Adrenal gland (tissue), 5 donors: ENCODE measurements around the gene AGAP1.

Experiments
- POLR2A ChIP-seq, 2 donors: fragments of 450-650 bp; IDR thresholded peaks; one replicate each; pipeline ENCODE4 v1.6.1; 2017; ENCODE audit warnings: antibody characterized with exemption in 2 of 2, mild to moderate bottlenecking in 2 of 2, moderate library complexity in 1 of 2
- TF ChIP-seq, protein P1 (sequence below), 6 experiments: fragments of 450-650 bp in 4 of 6; fragments of 200-600 bp in 2 of 6; sonication (generic) in 1 of 6; IDR thresholded peaks; 1 replicate in 5 of 6; 2 replicates in 1 of 6; pipeline versions ENCODE4 v1.5.1 to v1.8.0; 2016 to 2021; ENCODE audit warnings: antibody characterized with exemption in 6 of 6, mild to moderate bottlenecking in 2 of 6, moderate library complexity in 1 of 6
- donor health status: DM: no; HTN: no; CAD: no.

DNA sequence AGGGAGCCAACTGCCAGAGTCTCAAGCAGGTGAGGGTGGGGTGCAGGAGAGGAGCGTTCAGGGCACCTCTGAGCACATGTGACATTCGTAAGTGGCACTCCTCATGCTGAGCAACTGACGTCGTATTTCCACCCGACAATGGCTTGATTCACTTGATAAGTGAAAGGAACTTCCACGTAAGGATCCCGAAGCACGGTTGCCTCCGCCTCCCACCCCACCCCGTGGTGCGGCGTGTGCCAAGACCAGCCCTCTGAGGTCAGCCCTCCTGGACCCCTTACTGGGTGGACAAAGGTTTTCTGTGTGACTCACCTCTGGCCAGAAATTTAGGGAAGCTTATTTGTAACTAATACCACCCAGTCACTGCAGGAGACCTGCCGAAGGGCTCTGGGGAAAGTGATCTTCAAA, 59.9 kb downstream of the AGAP1 start:
- TF ChIP-seq, protein P1, sequence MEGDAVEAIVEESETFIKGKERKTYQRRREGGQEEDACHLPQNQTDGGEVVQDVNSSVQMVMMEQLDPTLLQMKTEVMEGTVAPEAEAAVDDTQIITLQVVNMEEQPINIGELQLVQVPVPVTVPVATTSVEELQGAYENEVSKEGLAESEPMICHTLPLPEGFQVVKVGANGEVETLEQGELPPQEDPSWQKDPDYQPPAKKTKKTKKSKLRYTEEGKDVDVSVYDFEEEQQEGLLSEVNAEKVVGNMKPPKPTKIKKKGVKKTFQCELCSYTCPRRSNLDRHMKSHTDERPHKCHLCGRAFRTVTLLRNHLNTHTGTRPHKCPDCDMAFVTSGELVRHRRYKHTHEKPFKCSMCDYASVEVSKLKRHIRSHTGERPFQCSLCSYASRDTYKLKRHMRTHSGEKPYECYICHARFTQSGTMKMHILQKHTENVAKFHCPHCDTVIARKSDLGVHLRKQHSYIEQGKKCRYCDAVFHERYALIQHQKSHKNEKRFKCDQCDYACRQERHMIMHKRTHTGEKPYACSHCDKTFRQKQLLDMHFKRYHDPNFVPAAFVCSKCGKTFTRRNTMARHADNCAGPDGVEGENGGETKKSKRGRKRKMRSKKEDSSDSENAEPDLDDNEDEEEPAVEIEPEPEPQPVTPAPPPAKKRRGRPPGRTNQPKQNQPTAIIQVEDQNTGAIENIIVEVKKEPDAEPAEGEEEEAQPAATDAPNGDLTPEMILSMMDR (IDR thresholded peaks at IDR 0.05): no peak
- TF ChIP-seq POLR2A (IDR thresholded peaks at IDR 0.05): no peak
